Spleen (tissue), 7 donors: ENCODE results near the gene ST6GALNAC4.

ENCODE experiments used
- CTCF ChIP-seq, 11 experiments: fragments of 200-600 bp in 7 of 11; fragments of 450-650 bp in 4 of 11; sonication (generic) in 4 of 11; IDR thresholded peaks in 8 of 11; conservative IDR thresholded peaks in 3 of 11; 1 replicate in 7 of 11; 2 replicates in 4 of 11; pipeline versions ENCODE4 v1.4.0 to v1.8.0; 2016 to 2021; ENCODE audit warnings: antibody characterized with exemption in 11 of 11, inconsistent platforms in 4 of 11, mild to moderate bottlenecking in 1 of 11
- POLR2A ChIP-seq, 3 donors: fragments of 450-650 bp; IDR thresholded peaks; one replicate each; pipeline ENCODE4 v1.5.1; 2017; ENCODE audit warnings: antibody characterized with exemption in 3 of 3, mild to moderate bottlenecking in 1 of 3
- POLR2AphosphoS5 ChIP-seq, 3 donors: sonication (generic); formaldehyde crosslinking; IDR thresholded peaks; one replicate each; pipeline ENCODE4 v1.5.1; 2017; ENCODE audit warnings: antibody characterized with exemption in 3 of 3
- donor health status: DM: no; HTN: no; CAD: no; lungs with moderate emphysema.
- donor health status: DM: no; HTN: no; CAD: no.
- donor health status: DM: no; HTN: no; CAD: no.

- TF ChIP-seq CTCF (IDR thresholded peaks at IDR 0.05 in 8 of 11, conservative IDR thresholded peaks at IDR 0.05 in 3 of 11) = no peak
- peak in 2 of 3 donors; percentile 2 to 34 for TF ChIP-seq POLR2AphosphoS5 (IDR thresholded peaks at IDR 0.05)
- TF ChIP-seq POLR2A (IDR thresholded peaks at IDR 0.05) = no peak
Measured at GRCh38 chr9:127872369-127873222, 44.2 kb downstream of the ST6GALNAC4 start.
